Right ventricle myocardium superior (tissue), 1 donor: ENCODE measurements around the gene CABP2. TPM values are rescaled to one million over a fixed set of nuclear protein-coding genes. Genes with fewer than 3 reads are reported as not detected.
A peak's percentile ranks its signal among the peaks of the same experiment; 100 is the strongest.

Experiments
- ATAC-seq: fragments of 200-7000 bp; cut with Tn5 transposase; one replicate; pipeline ENCODE4 v1.9.1; 2020; ENCODE audit warnings: mild to moderate bottlenecking; ENCODE audit not compliant: poor library complexity
- DNase-seq: peaks from one replicate; pipeline ENCODE4 v3.0.0-alpha.2; 2020
- intact Hi-C: fragments of 100-400 bp; cut with DNase I; formaldehyde crosslinking; loops from one replicate; pipeline ENCODE4 v1.11.2; 2022
- total RNA-seq: library from RNA; stranded (reverse); fragmentation: NEBNext Ultra II Directional; extraction: Animal tissue kit (Norgen Biotek cat#: 25700); gene quantifications from one replicate; pipeline ENCODE4 v1.2.1, GENCODE V29; 2021
- donor health status: DM: no; HTN: yes; CAD: no; lungs with severe emphysema.

Gene CABP2
- total RNA-seq, 1 donor from 2014 or later = not detected

DNA sequence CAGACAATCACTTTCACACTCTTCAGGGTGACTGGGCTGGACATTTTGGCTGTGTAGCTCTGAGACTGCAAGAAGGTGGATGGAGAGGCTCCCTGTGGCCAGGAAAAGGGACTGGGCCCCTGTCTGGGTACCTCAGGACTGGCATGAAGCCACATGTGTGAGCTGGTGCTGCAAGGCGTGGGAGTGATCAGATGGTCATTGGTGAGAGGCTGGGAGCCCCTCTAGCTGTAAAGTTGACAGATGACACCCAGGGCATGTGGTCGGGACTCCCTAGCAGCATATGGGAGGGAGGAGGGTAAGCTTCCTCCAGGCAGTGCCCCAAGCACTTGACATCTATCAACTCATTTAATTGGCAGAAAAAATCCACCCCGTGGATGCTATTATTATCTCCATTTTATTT is 18.9 kb upstream of the CABP2 start:
- no peak for ATAC-seq
- intact Hi-C loops = no loop called here
- DNase-seq = no peak

DNA sequence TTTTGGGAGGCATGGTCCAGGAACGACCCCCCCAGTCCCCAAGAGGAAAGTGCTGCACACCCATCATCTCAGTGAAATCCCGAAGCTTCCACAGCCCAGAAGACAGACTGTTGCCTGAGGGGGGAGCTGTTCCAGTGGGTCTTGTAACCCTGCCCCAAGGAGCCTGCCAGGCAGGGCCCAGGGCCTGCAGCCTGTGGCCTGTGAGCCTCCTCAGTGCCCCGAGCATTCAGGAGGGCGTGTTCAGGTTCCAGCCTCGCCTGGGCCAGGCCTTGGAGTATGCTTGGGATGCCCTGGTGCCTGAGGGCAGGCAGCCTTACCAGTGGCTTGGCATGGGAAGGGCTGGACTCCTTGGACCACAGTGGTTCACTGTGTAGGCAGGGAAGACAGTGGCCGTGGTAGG is 18.0 kb upstream of the CABP2 start:
- intact Hi-C loops = no loop called here
- no peak for DNase-seq

DNA sequence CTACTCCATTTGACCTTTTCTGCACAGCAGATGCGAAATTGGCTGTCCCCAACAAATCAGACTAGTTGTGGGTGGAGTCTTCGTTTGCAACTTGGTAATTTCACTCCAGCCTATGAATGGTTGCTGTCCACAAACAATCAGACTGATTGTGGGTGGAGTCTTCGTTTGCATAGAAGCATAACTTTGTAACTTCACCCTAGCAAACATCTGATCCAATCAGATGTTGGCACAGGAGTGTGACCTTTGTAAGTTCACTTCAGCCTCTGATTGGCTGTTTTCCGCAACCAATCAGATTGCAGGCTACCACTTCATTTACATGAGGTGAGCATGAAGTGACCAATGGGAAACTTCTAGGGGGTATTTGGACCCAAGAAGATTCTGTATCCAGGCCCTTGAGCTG is 16.3 kb upstream of the CABP2 start:
- ATAC-seq (no peak), DNase-seq (no peak)
- intact Hi-C loops = no loop called here

More for the DNA sequence above, 18.0 kb upstream of the CABP2 start:
- ATAC-seq = no peak

DNA sequence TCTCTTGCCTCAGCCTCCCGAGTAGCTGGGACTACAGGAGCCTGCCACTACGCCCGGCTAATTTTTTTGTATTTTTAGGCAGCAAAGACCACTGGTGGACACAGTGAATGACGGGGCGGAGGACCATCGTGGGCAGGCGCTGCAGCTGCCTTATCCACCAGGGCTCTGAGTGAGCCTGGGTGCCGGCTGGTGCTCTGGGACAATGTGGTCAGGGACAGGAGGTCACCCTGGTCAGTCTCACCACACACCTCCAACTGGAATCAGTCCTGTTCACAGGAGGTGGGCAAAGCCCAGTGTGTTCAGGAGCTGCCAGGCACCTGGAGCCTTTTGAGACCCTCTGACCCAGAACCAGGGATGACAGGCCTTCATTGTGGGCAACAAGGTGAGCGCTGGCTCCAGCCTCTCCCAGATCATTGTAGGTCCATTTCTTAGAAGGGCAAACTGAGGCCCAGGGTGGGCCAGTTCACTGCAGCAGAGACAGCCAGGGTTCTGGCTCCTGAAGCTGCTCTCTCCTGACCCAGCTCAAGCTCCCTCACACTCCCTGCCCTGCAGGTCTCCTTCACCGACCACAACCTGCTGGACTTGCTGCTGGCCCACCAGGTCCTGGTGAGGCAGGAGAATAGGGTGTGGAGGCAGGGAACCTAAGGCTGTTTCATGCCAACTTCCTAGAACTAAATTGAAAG is 15.7 kb upstream of the CABP2 start:
- no peak for ATAC-seq
- intact Hi-C loops = no loop called here
- no peak for DNase-seq

DNA sequence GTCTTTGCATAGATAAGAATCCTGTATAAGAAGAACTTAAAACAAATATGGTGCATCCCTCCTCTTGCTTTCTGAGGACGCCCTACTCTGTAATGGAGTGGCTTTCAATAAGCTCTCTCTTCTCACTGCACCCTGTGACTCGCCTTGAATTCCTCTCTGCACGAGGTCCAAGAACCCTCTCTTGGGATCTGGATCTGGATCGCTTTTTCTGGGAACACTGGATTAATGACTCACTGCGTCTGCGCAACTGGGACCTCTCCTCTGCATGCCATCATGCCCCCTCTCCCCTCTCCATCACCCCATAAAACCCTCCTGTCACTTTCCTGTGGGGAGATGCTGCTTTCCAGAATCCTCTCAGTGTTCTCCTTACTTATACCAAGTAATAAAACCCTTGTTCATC is 15.1 kb upstream of the CABP2 start:
- DNase-seq (no peak), ATAC-seq (peak; percentile 34)
- intact Hi-C loops = no loop called here

DNA sequence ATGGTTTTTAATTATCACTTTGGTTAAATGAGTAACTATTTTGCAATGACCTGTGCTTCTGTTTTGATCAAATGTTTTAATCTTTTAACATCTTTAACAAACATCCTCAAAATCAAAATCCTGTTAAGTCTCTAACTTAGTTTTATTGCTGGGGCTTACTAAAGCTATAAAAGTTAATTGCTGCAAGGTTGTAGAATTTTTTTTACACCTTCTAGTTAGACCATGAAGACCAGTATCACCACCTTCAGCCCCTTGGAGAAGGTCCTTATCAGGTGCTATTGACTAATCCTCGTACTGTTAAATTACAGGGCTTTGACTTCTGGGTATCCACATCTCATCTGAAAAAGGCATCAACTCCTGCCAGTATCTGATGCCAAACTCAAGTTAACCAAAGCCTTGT is 12.3 kb upstream of the CABP2 start:
- ATAC-seq (no peak), DNase-seq (no peak)
- intact Hi-C loops = no loop called here

DNA sequence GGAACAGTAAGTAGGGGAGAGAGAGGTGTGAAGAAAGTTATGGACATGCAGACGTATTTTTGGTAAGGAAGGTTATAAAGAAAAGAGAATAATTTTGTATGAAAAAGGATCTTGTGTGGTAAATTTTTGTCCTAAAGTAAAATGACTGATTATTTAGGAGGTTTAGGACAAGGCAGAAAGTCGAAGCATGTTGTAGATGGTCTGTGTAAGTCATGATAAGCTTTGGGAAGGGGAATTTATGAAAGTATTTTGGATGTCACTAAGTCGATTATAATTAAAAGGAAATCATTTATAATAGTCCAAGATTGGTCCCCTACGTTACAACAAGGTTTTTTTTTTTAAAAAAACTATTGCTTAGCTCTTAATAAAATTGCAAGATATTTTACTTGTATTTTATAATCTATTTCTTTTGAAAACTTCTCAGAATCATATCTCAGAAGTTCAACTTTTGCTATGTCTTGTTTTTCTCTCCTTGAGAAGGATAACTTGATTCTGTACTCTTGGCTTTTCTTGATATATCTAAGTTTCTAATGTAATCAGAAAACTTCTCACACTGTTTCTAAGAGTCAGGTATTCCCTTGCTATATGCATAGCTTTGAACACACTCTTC is 10.9 kb upstream of the CABP2 start:
- DNase-seq (no peak), ATAC-seq (no peak)
- intact Hi-C loops = no loop called here

DNA sequence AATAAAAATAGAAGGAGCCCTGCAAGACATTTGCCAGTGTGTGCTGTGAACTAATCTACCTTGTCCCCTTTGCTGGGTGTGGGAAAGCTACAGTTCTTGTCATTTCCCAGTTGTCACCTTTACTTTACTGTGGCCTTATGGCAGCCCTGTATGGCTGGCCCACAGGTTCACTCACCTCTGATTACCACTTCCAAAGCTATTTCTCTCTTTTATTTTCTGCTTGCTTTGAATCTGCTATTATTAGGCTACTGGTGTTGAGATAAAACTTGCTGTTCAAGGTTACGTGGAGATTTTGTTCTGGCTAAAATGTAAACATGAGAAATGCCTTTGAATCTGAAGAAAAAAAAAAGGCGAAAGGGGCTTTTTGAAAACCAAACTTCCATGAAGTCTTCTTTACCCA is 9.6 kb upstream of the CABP2 start:
- no peak for ATAC-seq
- no peak for DNase-seq
- intact Hi-C loops = no loop called here

DNA sequence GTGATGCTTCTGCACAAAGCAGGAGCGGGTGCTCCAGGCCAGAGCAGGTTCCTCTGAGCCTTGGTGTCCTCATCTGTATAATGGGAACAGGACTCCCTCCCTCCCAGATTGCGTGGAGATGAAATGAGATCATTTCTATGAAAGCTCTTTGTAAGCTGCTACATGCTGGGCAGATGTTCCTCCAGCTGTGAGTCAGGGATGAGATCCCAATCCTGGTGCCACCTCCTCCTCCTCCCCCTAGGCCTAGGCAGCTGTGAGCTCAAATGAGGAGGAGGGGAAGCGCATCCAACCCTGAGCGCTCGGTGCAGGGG is 7.0 kb upstream of the CABP2 start:
- DNase-seq = no peak
- no peak for ATAC-seq
- intact Hi-C loops = no loop called here

DNA sequence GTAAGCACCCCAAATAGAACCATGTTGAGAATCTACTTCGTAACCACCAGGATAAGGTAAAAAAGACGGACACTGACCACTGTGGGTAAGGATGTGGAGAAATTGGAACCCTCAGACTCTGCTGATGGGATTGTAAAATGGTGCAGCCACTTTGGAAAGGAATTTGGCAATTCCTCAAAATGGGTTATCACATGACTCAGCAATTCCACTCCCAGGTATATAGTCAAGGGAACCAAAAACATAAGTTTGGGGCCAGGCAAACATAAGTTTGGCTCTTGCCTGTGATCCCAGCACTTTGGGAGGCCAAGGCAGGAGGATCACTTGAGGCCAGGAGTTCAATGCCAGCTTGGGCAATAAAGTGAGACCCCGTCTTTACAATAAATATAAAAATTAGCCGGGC is 5.1 kb upstream of the CABP2 start:
- no peak for DNase-seq
- intact Hi-C loops = no loop called here
- no peak for ATAC-seq

DNA sequence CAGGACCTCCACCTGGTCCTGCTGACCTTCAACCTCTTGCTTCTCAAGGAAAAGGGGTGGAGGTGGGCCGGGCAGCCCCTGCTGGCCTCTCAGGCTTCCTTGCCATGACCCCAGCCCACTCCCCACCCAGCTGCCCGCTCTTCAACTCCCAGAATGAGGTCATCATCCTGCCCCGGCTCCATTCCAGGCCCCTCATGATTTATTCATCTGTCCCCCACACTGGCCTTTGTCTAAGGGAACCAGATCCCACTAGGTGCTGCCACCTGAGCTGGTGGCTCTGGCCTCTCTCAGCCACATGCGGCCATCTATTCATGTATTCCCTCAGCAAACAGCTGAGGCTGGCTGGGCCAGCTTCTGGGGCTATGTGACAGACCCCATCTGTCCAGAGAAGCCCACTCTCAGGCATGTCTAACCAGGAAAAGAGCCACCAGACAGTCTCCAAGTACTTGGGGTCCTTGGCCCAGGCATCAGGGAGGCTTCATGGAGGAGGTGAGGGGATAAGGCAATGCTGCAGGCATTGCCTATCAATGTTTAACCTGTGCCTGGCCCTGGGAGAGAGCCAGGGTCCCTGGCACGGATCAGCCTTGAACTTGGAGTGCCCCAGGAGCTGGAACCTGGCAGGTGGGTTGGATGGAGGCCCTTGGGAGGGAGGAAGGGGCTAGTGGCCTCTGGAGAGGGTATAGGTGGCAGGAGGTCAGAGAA is 2.2 kb upstream of the CABP2 start:
- ATAC-seq (no peak), DNase-seq (no peak)
- intact Hi-C loops = no loop called here

DNA sequence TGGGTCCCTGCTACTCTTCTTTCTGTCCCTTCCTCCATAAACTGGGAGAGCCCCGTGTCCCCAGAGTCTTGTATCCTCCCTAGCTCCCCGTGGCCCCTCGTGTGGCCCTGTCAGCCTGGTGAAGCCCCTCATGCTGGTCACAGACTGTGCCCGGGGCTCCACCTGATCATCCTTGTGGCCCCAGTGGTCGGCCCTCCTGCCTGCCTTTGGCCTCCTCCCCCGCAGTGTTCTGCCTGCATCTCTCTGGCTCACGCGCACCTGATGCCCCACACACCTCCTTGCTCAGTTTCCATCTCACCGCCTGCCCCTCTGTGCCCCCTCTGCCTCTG is 1.2 kb upstream of the CABP2 start:
- ATAC-seq = no peak
- DNase-seq = no peak
- intact Hi-C loops = no loop called here

DNA sequence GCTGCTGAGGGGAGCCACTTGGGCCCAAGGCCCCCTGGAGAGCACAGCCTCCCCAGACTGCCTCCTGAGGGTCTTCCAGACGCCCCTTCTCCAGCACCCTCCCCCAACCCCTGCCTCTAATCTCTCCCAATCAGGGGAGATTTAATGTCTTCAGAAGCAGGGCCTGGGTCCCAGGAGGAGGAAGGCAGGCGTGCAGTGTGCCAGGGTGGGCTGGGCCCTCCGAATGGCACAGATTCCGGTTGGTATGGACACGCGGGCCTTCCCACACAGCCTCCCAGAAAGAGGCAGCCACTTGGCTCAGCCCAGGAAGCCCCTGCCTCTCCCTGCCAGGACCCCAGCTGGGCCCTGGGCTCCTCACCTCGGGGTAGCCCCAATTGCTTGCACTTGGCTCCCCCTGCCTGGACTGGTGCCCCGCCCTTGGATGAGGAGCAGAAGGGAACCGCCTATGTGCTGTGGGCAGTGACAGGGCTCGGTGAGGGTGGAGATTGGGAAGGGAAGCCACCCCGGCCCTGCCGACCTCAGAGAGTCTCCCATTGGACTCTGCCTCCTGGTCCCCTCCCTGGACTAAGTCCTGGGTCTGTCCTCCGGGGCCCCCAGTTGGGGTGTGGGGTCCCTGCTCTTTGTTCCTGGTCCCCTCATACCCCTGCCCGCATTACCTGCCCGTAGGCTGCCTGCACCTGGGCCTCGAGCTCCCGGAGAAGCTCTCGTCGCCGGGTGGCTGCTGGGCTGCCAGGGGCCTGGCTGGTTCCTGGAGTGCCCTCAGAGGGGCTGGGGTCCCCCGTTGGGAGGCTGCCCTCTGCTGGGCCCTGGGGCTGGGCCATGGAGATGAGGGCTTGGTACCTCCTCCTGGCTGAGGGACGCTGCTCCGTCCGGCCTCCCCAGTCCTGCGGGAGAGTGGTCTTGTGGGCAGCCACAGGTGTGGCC is 572 bp upstream of the CABP2 start:
- intact Hi-C loops = no loop called here
- no peak for DNase-seq
- no peak for ATAC-seq

DNA sequence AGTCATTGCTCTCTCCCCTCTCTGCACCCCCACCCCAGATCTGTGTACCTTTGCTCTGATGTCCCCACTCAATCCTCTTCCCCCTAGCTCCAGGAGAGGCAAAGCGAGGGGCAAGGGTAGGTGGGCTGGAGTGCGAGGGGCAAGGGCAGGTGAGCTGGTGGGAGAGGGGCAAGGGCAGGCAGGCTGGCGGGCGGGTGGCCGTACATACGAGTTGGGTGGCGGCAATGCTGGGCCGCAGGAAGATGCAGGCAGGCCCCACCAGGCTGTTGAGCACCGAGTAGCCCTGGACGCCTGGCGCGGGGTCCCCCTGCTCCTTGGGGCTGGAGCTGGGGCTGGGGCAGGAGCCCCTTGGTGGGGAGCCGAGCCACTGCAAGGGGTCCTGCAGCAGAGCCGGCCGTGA is 908 bp downstream of the CABP2 start:
- intact Hi-C loops = no loop called here
- DNase-seq = no peak
- ATAC-seq = no peak

DNA sequence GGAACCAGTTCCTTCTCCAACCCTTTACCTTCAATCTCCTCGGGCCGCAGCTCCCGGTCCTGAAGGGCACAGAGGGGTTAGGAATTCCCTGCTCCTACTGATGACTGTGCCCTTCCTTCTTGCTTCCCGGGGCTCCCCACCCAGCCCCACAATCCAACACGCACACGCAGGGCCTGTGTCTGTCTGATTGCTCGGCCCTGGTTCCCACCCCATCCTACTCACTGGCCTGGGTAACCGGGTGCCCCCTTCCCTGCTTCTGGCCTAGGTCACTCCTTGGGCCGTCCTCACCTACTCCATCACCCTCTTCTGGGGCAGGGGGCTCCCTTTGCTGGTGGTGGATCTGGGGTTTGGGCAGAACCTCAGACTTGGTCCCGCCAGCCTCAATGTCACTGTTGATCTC is 1.3 kb downstream of the CABP2 start:
- intact Hi-C loops = no loop called here
- no peak for DNase-seq
- ATAC-seq = no peak

DNA sequence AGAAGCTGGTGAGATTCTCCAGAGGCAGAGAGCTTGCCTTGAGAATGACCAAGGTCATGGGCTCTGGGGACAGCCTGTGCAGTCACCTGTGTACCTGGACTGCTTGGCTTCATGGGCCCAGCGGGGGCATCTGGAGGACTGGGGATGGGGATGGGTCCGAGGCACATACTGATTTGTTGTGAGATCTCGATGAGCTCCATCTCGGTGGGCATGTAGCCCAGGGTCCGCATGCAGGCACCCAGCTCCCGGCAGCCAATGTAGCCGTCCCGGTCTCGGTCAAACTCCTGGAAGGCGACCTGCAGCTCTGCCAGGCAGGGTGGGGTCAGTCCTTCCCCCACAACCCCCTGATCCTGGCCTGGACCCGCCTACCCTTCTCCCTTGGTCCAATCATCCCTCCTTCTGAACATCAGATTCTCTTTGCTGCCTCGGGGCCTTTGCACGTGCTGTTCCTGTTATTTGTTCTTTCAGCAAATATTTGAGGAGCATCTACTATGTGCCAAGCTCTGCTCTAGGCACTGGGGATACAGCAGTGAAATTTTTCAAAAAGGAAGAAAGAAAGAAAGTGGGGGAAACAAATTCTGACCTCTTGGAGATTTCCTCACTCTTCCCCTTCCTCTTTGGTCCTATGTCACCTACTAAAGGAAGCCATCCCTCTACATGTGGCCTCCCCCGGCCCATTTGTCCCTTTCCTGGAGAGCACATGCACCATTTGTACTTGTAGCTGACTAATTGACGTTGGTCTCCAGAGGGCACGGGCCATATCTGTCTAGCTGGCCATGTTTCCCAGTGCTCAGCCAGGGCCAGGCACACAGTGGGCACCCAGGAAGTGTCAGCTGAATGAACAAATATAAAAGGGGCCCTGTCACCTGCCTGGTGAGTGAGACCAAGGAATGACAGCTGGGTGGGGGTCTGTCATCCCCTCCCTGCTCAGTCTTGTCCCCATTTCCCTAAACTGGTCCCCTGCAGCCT is 2.1 kb downstream of the CABP2 start:
- intact Hi-C loops = no loop called here

DNA sequence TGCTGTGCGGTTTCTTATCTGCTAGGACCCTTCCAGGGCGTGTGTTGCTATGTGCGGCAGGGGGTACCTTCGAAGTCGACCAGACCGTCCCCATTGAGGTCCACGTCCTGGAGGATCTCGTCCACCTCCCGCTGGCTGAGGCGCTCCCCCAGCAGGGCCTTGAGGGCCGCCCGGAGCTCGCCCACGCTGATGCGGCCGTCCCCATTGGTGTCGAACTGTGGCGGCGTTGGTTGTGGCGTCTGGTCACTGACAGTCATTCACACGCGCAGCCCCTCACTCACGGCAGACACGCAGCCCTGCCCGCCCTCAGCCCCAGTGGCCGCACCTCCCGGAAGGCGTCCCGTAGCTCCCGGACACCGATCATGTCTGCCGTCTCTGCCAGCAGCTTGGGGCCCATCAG is 3.5 kb downstream of the CABP2 start:
- ATAC-seq (no peak), DNase-seq (no peak)
- intact Hi-C loops = no loop called here

More for the DNA sequence above, 2.1 kb downstream of the CABP2 start:
- no peak for DNase-seq
- ATAC-seq = no peak

DNA sequence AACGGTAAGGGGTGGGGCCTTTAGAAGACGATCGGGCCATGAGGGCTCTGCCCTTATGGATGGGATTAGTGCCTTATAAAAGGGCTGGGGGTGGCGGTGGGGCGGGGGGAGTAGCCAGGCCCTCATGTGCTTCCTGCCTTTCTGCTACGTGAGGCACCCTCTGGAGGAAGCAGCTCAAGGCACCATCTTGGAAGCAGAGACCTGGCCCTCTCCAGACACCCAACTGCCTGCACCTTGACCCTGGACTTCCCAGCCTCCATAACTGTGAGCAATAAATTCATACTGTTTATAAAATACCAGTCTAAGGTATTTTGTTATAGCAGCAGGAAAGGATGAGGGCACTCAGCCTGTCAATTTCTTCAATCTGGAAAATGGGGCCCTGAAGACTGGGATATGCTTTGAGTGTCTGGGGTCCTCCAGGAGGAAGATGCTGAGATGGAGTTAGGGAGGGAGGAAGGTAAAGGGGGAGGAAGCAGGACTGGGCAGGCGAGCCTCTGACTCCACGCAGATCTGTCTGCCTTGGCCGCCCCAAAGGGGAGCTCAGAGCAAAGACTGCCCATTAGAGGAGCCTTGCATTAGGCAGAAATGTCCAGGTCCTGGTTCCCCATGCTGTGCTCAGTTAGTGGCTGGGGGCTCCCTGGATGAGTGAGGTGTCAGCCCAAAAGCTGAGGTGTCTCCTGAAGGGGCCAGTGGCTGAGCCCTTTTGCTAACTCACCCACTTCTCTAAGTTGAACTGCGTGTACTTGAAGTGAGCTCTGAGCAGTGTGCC is 5.3 kb downstream of the CABP2 start:
- intact Hi-C loops = no loop called here
- ATAC-seq (no peak), DNase-seq (no peak)
